Epithelial cell of esophagus (primary cell): ENCODE data around the gene NEK1.

Experiments
- DNase-seq: peaks from one replicate; pipeline ENCODE4 v3.0.0; 2010; ENCODE audit warnings: low read depth
- H3K4me3 ChIP-seq: 2 replicates; pipeline ENCODE4 v1.5.1; 2011; ENCODE audit warnings: mild to moderate bottlenecking, low read length, control low read depth
- TF ChIP-seq, protein P1 (sequence below): IDR thresholded peaks from 2 replicates; pipeline ENCODE4 v1.5.1; 2011; ENCODE audit warnings: low read depth, mild to moderate bottlenecking, low read length, control low read depth, inconsistent platforms; ENCODE audit not compliant: insufficient read depth; ENCODE audit errors: missing control alignments

Gene NEK1

DNA sequence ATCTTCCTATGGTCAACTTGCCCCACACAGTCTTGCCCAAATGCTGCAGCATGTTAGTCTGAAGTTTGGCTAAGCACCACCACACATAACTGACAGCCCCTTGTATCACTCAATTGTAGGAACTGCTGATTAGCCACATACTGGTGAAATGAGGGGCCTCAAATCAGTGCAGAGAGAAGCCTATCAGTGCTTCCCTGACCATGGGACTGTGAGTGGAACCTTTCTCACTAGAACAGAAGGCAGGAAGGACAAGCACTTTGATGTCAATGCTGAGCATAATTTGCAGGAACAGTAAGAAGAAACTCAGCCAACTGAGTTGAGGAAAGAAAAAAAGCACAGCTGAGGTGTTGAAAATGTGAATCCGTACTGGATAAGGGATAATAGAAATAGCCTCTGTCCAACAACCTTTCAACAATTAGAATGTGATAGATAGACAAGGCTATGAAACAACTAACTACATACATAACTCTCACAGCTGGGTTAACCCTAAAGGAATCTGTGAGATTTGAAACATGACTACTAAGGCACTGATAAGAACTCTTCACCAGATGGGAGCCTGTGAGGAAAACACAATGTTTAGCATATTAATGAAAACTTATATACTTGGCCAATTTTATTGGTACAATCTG, 205.1 kb downstream of the NEK1 start:
- no peak overlapping the region for H3K4me3 ChIP-seq
- TF ChIP-seq, protein P1, sequence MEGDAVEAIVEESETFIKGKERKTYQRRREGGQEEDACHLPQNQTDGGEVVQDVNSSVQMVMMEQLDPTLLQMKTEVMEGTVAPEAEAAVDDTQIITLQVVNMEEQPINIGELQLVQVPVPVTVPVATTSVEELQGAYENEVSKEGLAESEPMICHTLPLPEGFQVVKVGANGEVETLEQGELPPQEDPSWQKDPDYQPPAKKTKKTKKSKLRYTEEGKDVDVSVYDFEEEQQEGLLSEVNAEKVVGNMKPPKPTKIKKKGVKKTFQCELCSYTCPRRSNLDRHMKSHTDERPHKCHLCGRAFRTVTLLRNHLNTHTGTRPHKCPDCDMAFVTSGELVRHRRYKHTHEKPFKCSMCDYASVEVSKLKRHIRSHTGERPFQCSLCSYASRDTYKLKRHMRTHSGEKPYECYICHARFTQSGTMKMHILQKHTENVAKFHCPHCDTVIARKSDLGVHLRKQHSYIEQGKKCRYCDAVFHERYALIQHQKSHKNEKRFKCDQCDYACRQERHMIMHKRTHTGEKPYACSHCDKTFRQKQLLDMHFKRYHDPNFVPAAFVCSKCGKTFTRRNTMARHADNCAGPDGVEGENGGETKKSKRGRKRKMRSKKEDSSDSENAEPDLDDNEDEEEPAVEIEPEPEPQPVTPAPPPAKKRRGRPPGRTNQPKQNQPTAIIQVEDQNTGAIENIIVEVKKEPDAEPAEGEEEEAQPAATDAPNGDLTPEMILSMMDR, result no peak
- DNase-seq, result no peak

DNA sequence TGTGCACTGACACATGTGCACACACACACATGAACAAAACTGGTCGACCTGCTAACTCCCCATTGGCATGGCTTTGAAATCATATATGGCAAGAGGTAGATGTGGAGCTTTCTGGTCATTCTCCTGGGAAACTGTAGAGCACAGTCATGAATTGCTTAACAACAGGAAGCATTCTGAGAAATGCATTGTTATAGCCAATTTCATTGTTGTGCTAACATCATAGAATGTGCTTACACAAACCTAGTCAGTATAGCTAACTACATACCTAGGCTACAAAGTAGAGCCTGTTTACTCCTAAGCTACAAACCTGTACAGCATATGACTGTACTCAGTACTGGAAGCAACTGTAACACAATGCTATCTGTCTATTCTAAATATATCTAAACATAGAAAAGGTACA, 207.4 kb downstream of the NEK1 start:
- TF ChIP-seq, protein P1, result no peak
- H3K4me3 ChIP-seq, result no peak overlapping the region
- DNase-seq, result peak; percentile 91

DNA sequence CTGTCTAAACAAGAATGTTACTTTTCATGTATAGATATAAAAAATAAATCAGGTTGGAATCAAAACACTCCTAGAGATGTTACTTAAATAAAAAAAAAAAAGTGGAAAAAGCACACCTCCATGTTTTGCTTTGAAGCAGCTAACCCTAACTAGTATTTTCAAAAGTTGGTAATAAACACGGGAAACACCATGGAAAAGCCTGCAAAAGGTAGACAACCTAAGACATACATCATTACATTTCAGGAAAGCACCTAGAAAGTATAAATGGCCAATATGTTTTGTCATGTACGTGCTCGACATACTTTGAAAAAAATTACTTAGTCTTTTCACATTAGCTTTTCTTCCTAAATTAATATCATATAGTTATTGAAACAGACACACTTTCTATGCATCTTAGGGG, 211.6 kb downstream of the NEK1 start:
- TF ChIP-seq, protein P1, result no peak
- H3K4me3 ChIP-seq, result no peak overlapping the region
- no peak for DNase-seq

DNA sequence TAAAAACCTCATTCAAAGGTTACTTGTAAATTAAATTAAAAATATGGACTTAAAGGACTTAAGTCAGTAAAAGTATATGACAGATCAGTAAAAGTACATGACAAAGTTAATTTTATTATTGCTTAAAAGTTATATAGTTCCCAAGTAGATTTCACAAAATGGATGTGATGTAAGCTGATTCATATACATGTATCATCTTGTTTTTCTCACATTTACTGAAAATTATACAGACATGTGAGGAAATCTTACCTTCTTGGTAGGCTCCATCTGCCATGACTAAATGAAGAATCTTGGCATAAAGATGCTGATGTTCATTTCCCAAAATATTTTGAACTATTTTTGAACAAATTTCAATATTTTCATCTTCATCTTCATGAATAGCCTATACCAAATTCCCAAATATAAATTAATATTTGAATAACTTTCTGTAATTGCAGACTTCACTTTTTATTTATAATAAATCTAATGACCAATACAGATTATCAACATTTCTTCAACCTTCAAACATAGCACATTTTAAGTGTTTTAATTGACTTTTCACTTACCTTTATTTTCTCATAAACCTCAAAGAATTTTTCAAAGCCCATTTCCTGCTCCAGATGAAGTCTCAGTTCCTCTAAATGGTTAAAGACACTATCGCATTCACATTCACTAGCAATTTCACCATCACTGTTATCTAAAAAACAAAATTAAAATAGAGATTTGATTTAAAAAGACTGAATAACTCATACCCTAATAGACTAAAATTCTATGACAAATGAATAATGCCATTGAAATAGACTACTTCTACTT, 212.2 kb downstream of the NEK1 start:
- peak; percentile 73 for DNase-seq
- TF ChIP-seq, protein P1, result no peak

DNA sequence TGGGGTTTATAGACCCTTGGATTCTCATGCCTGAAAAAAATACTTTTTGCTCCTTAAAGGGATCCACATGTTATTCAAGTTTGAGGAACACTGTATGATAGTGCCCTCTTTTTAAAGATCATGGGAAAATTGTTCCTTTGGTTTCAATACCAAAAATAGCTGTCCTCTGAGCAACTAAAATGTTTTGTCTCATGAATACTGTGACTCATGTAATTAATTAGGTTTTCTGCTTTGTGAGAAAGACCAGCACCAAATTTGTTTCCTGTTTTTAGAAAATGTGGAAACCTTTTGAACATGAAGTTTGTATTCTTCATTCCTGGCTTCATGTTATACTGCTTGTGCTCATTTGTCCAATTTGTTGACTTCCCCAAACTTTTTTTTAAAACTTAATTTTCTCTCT, 214.1 kb downstream of the NEK1 start:
- DNase-seq, result peak; percentile 70
- H3K4me3 ChIP-seq, result no peak overlapping the region
- TF ChIP-seq, protein P1, result no peak

More for the DNA sequence above, 212.2 kb downstream of the NEK1 start:
- H3K4me3 ChIP-seq, result no peak overlapping the region

DNA sequence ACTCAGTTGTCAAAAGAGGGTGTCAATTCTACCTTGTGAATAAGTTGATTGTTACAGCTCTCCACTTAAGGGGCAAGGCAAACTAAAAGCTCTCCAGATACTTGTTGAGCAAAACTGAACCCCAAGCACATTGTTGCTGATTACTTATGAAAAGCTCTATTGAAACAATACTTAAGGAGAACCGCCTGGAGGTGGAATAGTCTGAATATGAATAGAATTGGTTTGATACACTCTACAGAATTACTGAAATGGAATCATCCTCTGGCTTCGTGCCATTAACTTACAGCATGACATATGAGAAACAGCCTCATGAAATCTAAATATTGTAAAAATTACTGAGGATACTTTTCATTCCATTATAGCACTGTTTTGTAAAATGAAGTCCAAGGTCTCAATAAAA, 214.6 kb downstream of the NEK1 start:
- peak; percentile 85 for DNase-seq
- TF ChIP-seq, protein P1, result no peak
- no peak overlapping the region for H3K4me3 ChIP-seq
